Measurements from ENCODE around the gene SURF6.

SURF6 gene

GRCh38 chr9:133349965-133350616 lies 14.1 kb upstream of the SURF6 start:
- DNase-seq (ENCODE audit: low read depth in 1 of 2, low spot score in 1 of 2) = no peak
- Histone ChIP-seq H3K4me3 (replicated peaks; ENCODE audit: insufficient read depth, low read length) (no peak overlapping the region), H3K27me3 (ENCODE audit: insufficient read depth, poor library complexity, severe bottlenecking) (no peaks in the 10 kb centered on the region), H3K27ac (replicated peaks) (peak overlapping the region; percentile 96)
- peak; percentile 28; the same call in 1 of the 2 replicates for TF ChIP-seq POLR2AphosphoS5 (IDR thresholded peaks at IDR 0.05; ENCODE audit: low read depth)
- TF ChIP-seq SPI1 (IDR thresholded peaks at IDR 0.05; ENCODE audit: borderline replicate concordance, low read depth) = no peak

GRCh38 chr9:133348718-133349573 lies 13.0 kb upstream of the SURF6 start:
- peak overlapping the region; percentile 81 for H3K4me3 ChIP-seq (replicated peaks; ENCODE audit: insufficient read depth, low read length)
- no peak for DNase-seq (ENCODE audit: low read depth in 1 of 2, low spot score in 1 of 2)
- H3K27me3 ChIP-seq (ENCODE audit: insufficient read depth, poor library complexity, severe bottlenecking) = no peaks in the 10 kb centered on the region
- no peak for TF ChIP-seq GABPA (IDR thresholded peaks at IDR 0.05; ENCODE audit: low read depth)
- no peak for TF ChIP-seq REST (IDR thresholded peaks at IDR 0.05; ENCODE audit: insufficient replicate concordance, low read depth)
- no peak for TF ChIP-seq CTCF (IDR thresholded peaks at IDR 0.05; ENCODE audit: insufficient read depth, low read length)
- no peak for TF ChIP-seq SPI1 (IDR thresholded peaks at IDR 0.05; ENCODE audit: borderline replicate concordance, low read depth)
- no peak for TF ChIP-seq POLR2AphosphoS5 (IDR thresholded peaks at IDR 0.05; ENCODE audit: low read depth)
- H3K27ac ChIP-seq (replicated peaks) = peak overlapping the region; percentile 96

- TF ChIP-seq POLR2AphosphoS5 (IDR thresholded peaks at IDR 0.05; ENCODE audit: low read depth) = peak; percentile 99
- no peak for TF ChIP-seq CTCF (IDR thresholded peaks at IDR 0.05; ENCODE audit: insufficient read depth, low read length)
- TF ChIP-seq GABPA (IDR thresholded peaks at IDR 0.05; ENCODE audit: low read depth) = no peak
- peak; percentile 86 for TF ChIP-seq REST (IDR thresholded peaks at IDR 0.05; ENCODE audit: insufficient replicate concordance, low read depth)
- peak within 1 kb of the TSS; percentile 81 for H3K4me3 ChIP-seq (replicated peaks; ENCODE audit: insufficient read depth, low read length)
- peak; percentile 92 to 95 for DNase-seq (ENCODE audit: low read depth in 1 of 2, low spot score in 1 of 2)
- H3K27ac ChIP-seq (replicated peaks) = peak within 1 kb of the TSS; percentile 96
- no peaks in the 10 kb centered on the region for H3K27me3 ChIP-seq (ENCODE audit: insufficient read depth, poor library complexity, severe bottlenecking)
Measured at GRCh38 chr9:133347985-133348717, 12.2 kb upstream of the SURF6 start, which contains the start of the genes MED22 and RPL7A. Gene MED22, minus strand, starts transcription at chr9:133348131. Its CDS starts 1,469 bp downstream, at chr9:133346662. Gene RPL7A, plus strand, starts transcription at chr9:133348218. Its CDS starts 26 bp downstream, at chr9:133348244.

All from HL-60 (cell line).